Tibial nerve (tissue), 4 donors: ENCODE measurements around the gene GRM7. TPM values are rescaled to one million over a fixed set of nuclear protein-coding genes. Genes with fewer than 3 reads are reported as not detected.

Experiments used
- DNase-seq, 2 donors: peaks; one replicate each; pipeline ENCODE4 v3.0.0-alpha.2; 2019; ENCODE audit warnings: low spot score in 2 of 2
- H3K27ac ChIP-seq, 4 donors: fragments of 200-600 bp; sonication (generic) in 3 of 4; one replicate each; pipeline ENCODE4 v1.5.1; 2017 to 2019; ENCODE audit warnings: mild to moderate bottlenecking in 1 of 4
- H3K27me3 ChIP-seq, 2 donors: fragments of 200-600 bp; sonication (generic) in 1 of 2; one replicate each; pipeline versions ENCODE4 v1.5.1 to v1.6.0; 2017 to 2019
- H3K36me3 ChIP-seq, 3 donors: fragments of 200-600 bp; sonication (generic); one replicate each; pipeline ENCODE4 v1.5.1; 2018 to 2019
- H3K4me1 ChIP-seq, 4 donors: fragments of 200-600 bp; sonication (generic) in 3 of 4; one replicate each; pipeline ENCODE4 v1.5.1; 2017 to 2019
- H3K4me3 ChIP-seq, 4 donors: fragments of 200-600 bp; sonication (generic) in 3 of 4; one replicate each; pipeline ENCODE4 v1.5.1; 2017 to 2019; ENCODE audit warnings: mild to moderate bottlenecking in 1 of 4, moderate library complexity in 1 of 4
- H3K9me3 ChIP-seq, 4 donors: fragments of 200-600 bp; sonication (generic) in 3 of 4; one replicate each; pipeline ENCODE4 v1.5.1; 2017 to 2019
- CTCF ChIP-seq, 5 experiments: fragments of 200-600 bp in 3 of 5; fragments of 450-650 bp in 2 of 5; sonication (generic) in 3 of 5; IDR thresholded peaks; one replicate each; pipeline ENCODE4 v1.5.1; 2016 to 2019; ENCODE audit warnings: antibody characterized with exemption in 5 of 5, mild to moderate bottlenecking in 3 of 5, moderate library complexity in 2 of 5
- EP300 ChIP-seq, 2 donors: sonication (generic); formaldehyde crosslinking; IDR thresholded peaks; one replicate each; pipeline ENCODE4 v1.6.1; 2017; ENCODE audit warnings: antibody characterized with exemption in 2 of 2, mild to moderate bottlenecking in 1 of 2
- POLR2A ChIP-seq, 2 donors: fragments of 450-650 bp; IDR thresholded peaks; one replicate each; pipeline ENCODE4 v1.6.1; 2017; ENCODE audit warnings: antibody characterized with exemption in 2 of 2, mild to moderate bottlenecking in 2 of 2, moderate library complexity in 2 of 2
- WGBS, 2 donors: methylation state at CpG; one replicate each; pipeline ENCODE4 v1.1.5; 2018; 5-methylcytosine and 5-hydroxymethylcytosine counted together
- total RNA-seq, 4 donors: library from RNA; depleted of rRNA; stranded (reverse); fragments of >200 nt; gene quantifications; one replicate each; pipeline ENCODE4 v1.1.0, GENCODE V29; 2016

Gene GRM7
- total RNA-seq, 4 donors from 2014 or later: 0.22 to 0.84 TPM; not detected in 2

DNA sequence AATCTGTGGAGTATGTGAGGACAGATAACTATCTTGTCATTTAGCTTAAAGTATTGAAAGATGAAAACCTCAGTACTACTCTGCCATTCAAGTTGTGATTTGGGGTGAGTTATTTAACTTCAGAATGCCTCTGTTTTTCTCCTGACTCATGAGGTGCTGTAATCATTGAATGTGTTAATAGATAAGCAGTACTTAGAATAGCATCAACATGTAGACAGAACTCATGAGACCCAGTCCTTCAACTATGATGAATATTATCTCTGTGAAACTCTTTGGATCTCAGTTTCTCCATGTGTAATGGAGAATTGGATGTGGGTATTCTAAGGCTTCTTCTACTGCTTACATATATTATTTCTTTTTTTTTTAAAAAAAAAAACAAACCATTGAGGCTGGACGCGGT lies 431.4 kb downstream of the GRM7 start:
- WGBS, 2 donors: 94 to 100% methylated on average over 2 of the region's 2 CpGs
- no peak for TF ChIP-seq CTCF (IDR thresholded peaks at IDR 0.05)
- TF ChIP-seq POLR2A (IDR thresholded peaks at IDR 0.05): no peak
- TF ChIP-seq EP300 (IDR thresholded peaks at IDR 0.05): no peak
- no peak for DNase-seq
- H3K4me1 ChIP-seq: no peaks in the 10 kb centered on the region
- no peaks in the 10 kb centered on the region for H3K36me3 ChIP-seq
- no peaks in the 10 kb centered on the region for H3K9me3 ChIP-seq
- no peak overlapping the region for H3K4me3 ChIP-seq
- H3K27me3 ChIP-seq: no peaks in the 10 kb centered on the region
- no peak overlapping the region for H3K27ac ChIP-seq

- Histone ChIP-seq H3K9me3 (no peaks in the 10 kb centered on the region), H3K27me3 (no peaks in the 10 kb centered on the region), H3K4me1 (no peaks in the 10 kb centered on the region), H3K36me3 (no peaks in the 10 kb centered on the region), H3K27ac (no peak overlapping the region), H3K4me3 (no peak overlapping the region)
- DNase-seq: no peak
- 90 to 92% methylated on average over 7 of the region's 7 CpGs for WGBS, 2 donors
- no peak for TF ChIP-seq EP300 (IDR thresholded peaks at IDR 0.05)
- TF ChIP-seq POLR2A (IDR thresholded peaks at IDR 0.05): no peak
- TF ChIP-seq CTCF (IDR thresholded peaks at IDR 0.05): no peak
Observed at GRCh38 chr3:7293286-7293685, 432.4 kb downstream of the GRM7 start.

DNA sequence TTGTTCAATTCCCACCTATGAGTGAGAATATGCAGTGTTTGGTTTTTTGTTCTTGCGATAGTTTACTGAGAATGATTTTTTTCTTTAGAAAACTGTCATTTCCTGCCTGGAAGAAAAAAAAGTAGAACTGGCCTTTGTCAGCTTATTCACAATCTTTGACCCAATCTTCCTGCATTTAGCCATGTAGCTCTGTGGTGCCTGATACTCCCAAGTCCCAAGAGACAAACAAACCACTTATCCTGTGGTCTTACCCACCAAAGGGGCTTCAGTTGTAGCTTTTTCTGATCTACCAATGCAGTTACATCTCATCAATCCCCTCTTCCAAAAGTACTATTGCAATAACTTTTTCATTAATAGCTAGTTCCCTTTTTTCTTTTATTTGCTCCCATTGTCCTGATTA lies 444.6 kb downstream of the GRM7 start:
- 30% methylated on average over 1 of the region's 1 CpG; no CpG with 5 or more reads in 1 of the 2 donors for WGBS, 2 donors
- DNase-seq: no peak
- Histone ChIP-seq H3K27ac (no peak overlapping the region), H3K9me3 (peaks cover 0 to 8% (median 0%) of the 10 kb centered on the region in 4 donors), H3K4me3 (no peak overlapping the region), H3K4me1 (peaks cover 0 to 16% (median 0%) of the 10 kb centered on the region in 4 donors), H3K36me3 (no peaks in the 10 kb centered on the region), H3K27me3 (no peaks in the 10 kb centered on the region)
- TF ChIP-seq CTCF (IDR thresholded peaks at IDR 0.05) (no peak), POLR2A (IDR thresholded peaks at IDR 0.05) (no peak), EP300 (IDR thresholded peaks at IDR 0.05) (no peak)

- Histone ChIP-seq H3K27ac (no peak overlapping the region), H3K36me3 (no peaks in the 10 kb centered on the region), H3K4me3 (no peak overlapping the region), H3K9me3 (peaks cover 0 to 8% (median 0%) of the 10 kb centered on the region in 4 donors), H3K4me1 (peaks cover 0 to 16% (median 0%) of the 10 kb centered on the region in 4 donors), H3K27me3 (no peaks in the 10 kb centered on the region)
- WGBS, 2 donors: 65 to 66% methylated on average over 3 of the region's 3 CpGs
- TF ChIP-seq EP300 (IDR thresholded peaks at IDR 0.05): no peak
- TF ChIP-seq CTCF (IDR thresholded peaks at IDR 0.05): no peak
- TF ChIP-seq POLR2A (IDR thresholded peaks at IDR 0.05): no peak
- DNase-seq: no peak
Observed at GRCh38 chr3:7306901-7307300, 446.0 kb downstream of the GRM7 start.

DNA sequence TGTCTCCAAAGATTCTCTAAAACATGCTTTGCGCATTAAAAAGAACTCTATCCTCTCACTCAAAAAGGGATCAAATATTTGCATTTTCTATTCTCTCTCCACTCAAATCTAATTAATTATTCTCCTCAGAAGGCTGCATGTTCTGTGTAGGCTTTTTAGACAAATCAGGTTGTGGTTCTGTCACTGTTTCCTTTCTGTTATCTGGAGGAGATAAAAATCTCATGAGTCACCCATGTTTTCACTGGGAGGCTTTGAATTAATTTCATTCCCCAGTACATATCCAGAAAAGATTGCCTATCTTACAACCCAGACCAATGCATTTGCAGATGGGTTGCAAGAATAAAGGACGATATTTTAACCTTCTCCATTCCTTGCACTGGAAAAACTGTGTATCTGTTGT lies 446.5 kb downstream of the GRM7 start:
- Histone ChIP-seq H3K27ac (no peak overlapping the region), H3K27me3 (no peaks in the 10 kb centered on the region), H3K4me1 (peaks cover 0 to 16% (median 0%) of the 10 kb centered on the region in 4 donors), H3K9me3 (peaks cover 0 to 8% (median 0%) of the 10 kb centered on the region in 4 donors), H3K36me3 (no peaks in the 10 kb centered on the region), H3K4me3 (no peak overlapping the region)
- WGBS, 2 donors: 82 to 83% methylated on average over 2 of the region's 2 CpGs
- DNase-seq: no peak
- TF ChIP-seq CTCF (IDR thresholded peaks at IDR 0.05) (no peak), POLR2A (IDR thresholded peaks at IDR 0.05) (no peak), EP300 (IDR thresholded peaks at IDR 0.05) (no peak)
